ACHN (cell line): ENCODE measurements around the gene GRPR.

Experiments
- DNase-seq: peaks from one replicate; pipeline ENCODE4 v3.0.0-alpha.2; 2015
- in situ Hi-C: cut with HindIII; loops from 2 replicates; pipeline ENCODE4 v1.10.0; 2017; ENCODE audit warnings: low sequenced_read_pairs, low pct_ligation_motif_present, low pct_unique_long_range_greater_than_20kb

GRPR gene

DNA sequence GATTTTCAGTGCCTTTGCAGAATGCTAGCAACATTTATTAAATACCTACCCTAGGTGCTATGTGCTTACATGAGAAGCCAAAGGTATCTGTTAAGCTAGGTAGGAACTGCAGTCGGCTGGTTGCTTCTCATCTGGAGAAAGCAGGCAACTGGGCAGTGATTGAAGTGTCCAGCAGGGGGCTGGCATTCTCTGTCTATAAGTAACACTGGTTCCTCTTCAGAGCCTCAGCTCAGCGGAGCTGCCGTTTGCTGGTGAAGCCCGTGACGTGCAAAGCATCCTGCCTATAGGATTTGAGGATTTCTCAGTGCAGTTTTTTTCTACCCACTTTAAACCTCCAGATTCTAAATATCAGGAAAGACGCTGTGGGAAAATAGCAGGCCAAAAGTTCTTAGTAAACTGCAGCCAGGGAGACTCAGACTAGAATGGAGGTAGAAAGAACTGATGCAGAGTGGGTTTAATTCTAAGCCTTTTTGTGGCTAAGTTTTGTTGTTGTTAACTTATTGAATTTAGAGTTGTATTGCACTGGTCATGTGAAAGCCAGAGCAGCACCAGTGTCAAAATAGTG, at the start of gene GRPR:
Gene GRPR, plus strand, starts transcription at position 344 of the 565 bp plus-strand sequence. CDS start 389 bp downstream, outside the sequence.
- in situ Hi-C loops: no loop called here
- DNase-seq: peak; percentile 79

DNA sequence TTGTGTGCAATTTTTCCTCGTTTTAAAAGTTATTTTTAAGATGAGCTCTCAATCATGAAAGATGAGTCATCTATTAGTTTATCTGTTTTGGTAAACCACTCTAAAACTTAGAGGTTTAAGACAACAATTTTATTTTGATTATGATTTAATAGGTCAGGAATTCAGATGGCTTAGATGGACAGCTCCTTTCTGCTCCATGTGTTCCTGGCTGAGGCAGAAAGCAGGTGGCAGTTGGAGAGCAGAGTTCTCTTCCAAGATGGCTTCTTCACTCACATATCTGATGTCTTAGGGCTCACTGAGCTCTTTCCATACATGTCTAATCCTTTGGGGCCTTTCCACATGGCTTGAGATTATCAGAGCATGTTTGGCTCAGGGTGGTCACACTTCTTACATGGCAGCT, 48.3 kb upstream of the GRPR start:
- in situ Hi-C loops: no loop called here
- DNase-seq: no peak

DNA sequence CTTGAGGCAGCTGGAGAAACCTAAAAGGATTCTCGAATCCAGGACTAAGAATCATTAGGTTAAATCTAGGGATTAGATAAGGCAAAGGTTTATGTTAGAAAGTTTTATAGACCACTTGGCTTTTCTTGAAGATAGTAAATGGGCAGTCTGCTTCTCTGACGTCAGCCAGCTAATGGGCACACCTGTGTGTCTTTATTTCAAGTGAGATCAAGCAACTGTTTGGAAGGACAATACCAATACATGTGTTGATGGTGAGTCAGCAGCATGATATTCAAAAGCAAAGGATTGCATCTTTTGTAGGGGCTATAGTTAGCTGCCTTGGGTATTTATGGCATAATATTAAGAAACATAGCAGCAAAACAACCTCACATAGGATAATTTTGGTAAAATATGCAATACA, 46.5 kb upstream of the GRPR start:
- in situ Hi-C loops: no loop called here
- DNase-seq: no peak

DNA sequence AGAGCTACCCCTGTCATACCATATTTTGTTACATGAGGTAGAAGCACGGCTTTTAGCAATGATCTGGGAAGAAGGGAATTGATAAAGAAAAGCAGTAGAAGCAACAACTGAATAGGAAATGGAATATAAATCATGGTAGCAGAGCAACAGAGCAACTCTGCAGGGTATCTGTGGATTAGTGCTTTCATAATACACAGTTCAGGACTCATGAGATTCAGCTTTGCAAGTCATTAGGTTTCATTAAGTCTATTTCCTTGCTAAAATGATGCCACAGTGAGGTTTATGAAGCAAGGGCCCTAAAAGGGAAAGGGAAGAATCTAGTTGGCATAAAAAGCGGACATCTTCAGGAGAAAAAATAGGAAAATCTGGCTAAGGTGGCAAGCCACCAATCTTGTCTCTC, 45.6 kb upstream of the GRPR start:
- no peak for DNase-seq
- in situ Hi-C loops: no loop called here

DNA sequence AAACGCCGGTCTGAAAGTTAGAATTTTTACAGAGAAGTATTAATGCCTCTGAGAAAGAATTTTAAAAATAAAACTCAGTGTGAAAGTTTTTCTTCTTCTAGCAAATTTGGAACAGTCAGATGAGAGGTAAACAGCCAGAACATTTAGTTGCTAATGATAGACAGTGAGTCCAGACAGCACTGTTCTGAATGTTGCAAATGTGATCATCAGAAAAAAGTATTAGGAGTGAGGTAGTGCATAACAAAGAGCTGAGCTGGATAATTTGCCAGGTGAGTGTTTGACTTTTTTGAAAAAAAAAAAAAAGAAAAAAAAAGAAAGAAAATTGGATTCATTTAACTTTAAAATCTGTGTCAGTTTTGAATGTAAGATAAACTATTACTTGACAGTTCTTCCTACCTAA, 42.0 kb upstream of the GRPR start:
- DNase-seq: no peak
- in situ Hi-C loops: no loop called here

DNA sequence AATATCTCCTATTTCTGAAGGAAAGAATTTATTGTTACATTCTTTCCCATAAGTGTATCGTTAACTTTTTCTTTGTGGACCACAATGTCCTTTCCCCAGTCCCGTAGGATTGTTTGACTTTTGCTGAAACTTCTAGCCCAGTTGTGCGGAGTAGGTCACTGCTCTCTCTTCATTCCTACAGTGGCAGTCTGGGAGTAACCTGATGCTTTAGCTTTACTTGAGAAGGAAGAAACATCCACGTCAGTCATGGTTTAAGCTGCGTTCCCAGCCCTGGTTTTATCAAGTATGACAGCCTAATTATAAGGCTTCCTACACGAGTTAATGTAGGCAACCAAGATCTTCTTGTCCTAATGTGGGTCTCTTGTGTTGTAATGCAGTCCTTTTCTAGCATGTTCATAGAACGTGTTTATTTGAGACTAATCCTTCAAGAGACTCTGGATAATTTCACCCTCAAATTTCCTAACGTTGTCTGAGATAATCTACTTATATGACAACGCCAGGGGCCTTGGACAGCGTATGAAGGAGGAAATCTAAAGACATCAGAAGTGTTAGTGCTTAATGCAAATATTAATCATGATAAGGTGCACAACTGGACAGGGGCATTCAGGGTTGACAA, 40.8 kb upstream of the GRPR start:
- DNase-seq: no peak
- in situ Hi-C loops: no loop called here

DNA sequence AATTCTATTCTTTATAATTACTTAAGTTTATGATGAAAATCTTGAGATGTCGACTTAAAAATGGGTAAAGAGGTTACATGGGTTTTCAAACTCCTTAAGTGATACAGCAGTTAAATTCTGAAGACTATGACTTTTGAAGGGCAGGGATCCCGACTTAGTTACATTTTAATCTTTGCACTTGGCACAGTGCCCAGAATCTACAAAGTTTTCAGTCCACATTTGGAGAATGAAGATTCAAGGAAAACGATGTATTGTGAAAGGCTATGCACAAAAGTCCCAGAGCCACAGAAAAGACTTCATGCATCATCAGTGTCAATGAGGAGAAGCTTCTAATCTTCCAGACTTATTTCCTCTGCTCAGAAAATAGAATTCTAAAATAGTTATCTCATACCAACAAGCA, 36.3 kb upstream of the GRPR start:
- DNase-seq: peak; percentile 10
- in situ Hi-C loops: no loop called here

DNA sequence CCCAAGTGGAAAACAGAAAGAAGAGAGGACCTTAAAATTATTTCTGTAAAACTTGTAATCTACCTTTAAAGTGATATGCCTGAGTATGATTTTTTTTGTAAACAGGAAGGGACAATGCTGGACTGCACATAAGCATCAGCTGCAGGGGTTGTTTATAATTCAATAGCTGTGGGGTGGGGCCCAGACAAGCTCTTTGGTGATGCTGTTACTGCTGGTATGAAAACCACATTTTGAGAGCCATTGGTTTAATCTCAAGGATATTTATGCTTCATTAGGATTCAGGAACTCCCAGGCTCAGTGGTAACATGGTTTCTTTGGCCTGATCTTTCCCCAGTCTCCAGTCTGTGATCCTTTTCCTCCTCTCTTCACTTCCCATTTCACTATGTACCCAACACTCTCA, 34.3 kb upstream of the GRPR start:
- in situ Hi-C loops: no loop called here
- no peak for DNase-seq

DNA sequence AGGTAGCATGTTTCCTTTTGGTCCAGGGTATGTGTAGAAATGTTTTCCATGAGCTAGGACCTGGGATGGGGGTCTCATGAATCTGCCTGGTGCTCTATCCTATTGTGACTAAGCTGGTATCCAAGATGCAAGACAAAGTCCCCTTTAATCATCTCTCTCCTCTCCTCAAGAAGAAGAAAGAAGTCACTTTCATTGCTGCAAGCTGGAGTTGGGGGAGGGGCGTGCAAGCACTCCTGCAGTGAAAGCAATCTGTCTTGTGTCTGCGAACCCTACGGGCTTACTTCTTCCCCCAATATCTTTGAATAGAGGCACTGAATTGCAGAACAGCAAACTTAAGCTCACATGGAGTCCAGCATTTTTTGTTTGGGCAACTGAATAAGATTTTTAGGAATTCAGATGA, 27.2 kb upstream of the GRPR start:
- DNase-seq: no peak
- in situ Hi-C loops: no loop called here

DNA sequence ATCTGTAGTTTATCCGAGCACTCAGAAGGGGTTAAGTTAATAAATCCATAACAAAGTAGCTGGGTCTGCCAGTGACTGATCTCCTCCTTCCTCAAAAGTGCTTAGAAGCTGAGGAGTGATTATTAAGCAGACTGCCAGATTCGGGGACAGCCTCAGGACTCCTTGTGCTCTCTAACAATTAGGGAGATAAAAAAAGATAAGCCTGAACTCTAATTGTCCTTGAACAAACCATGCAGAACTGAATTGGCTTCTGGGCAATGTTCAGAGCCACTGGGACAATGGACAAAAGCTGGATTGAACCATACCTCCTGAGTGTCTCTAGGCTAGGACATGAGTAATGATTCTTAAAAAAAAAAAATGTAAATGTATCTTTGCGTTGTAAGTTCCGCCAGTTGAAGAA, 22.7 kb upstream of the GRPR start:
- DNase-seq: no peak
- in situ Hi-C loops: no loop called here

DNA sequence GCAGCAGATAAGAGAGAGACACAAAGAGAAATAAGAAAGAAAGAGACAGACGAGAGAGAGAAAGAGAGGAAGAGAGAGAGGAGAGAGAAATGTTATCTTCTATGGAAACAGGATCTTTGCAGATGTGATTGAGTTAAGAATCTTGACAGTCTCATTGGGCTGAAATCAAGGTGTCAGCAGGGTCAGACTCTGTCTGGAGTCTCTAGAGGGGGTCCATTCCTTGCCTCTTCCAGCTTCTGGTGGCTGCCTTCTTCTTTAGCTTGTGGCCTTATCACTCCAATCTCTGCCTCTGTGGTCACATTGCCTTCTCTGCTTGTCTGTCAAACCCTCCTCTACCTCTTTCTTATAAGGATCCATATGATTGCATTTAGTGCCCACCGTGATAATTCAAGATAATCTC, 21.8 kb upstream of the GRPR start:
- in situ Hi-C loops: no loop called here
- no peak for DNase-seq

DNA sequence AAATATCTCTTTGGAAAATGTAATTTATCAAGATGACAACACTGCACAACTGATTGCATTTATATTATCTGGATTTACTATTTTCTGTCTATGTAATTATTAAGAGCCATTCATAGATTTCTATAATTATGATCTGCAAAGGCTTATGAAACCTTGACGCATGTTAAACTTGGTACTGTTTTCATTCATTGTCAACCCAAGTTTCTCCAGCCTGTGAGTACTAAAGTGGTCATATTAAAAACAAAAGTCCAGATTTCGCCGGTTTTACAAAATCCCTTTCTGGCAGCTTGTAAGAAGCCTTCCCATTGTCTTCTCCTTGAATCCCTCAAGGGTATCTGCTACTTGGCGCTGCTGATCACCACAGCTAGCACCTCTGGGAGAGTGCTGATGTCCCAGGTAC, 19.7 kb upstream of the GRPR start:
- no peak for DNase-seq
- in situ Hi-C loops: no loop called here

DNA sequence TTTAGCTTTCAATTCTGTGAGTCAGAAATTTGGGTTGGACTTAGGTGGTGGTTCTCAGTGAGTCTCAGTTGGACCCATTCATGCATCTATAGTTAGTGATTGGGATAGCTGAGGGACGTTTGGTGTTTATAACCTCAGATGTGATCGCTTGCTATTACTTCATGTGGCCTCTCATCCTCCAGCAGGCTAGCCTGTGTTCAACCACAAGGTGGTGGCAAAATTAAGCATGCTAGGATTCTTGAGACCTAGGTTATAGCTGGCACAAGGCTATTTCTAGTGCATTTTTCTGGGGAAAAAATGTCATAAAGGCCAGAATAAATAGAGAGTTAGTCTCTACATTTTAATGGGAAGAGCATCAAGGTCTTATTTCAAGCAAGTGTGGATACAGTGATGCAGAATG, 10.9 kb upstream of the GRPR start:
- in situ Hi-C loops: no loop called here
- no peak for DNase-seq

DNA sequence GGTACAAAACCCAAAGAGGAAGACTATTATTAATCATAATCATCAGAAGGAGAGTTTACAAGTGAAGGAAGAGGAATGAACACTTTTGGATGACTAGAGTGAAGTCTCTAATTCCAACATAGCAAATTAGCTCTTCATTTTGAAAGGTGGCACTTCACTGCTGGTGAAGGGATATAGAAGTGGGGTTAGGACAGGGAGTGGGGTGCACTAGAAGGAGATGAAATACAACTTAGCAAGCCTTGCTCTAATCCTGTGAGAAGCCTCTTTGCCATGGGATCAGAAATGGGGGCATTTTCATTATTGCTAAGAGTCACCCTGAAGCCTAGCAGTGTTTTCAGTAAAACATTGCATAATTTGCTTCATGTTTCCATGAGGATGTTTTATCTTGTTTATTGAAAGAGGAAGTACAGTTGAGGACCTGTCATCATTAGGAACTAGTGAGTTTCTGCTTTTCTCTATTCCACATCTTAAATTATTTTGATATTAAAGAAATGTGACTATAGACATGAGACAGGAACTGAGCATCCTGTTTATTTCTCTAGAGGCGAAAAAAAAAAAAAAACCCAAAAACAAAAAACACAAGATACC, 9.3 kb upstream of the GRPR start:
- DNase-seq: no peak
- in situ Hi-C loops: no loop called here

DNA sequence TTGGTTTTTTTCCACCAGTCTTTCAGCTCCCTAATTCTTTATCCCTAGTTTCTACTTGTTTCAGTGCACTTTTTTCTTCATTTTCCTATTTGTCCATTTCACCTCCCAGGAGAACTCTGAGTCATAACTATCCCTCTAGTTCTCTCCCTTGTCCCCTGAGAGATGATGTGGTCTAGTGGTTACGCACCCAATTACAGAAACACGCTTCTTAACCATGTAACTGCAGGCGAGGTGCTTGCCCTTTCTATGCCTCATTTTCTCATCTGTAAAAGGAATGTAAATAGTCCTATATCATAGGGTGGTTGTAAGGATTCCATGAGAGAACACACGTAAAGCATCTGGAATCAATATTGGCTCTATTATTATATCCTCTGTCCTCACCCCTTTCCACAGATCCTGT, 8.8 kb upstream of the GRPR start:
- no peak for DNase-seq
- in situ Hi-C loops: no loop called here

DNA sequence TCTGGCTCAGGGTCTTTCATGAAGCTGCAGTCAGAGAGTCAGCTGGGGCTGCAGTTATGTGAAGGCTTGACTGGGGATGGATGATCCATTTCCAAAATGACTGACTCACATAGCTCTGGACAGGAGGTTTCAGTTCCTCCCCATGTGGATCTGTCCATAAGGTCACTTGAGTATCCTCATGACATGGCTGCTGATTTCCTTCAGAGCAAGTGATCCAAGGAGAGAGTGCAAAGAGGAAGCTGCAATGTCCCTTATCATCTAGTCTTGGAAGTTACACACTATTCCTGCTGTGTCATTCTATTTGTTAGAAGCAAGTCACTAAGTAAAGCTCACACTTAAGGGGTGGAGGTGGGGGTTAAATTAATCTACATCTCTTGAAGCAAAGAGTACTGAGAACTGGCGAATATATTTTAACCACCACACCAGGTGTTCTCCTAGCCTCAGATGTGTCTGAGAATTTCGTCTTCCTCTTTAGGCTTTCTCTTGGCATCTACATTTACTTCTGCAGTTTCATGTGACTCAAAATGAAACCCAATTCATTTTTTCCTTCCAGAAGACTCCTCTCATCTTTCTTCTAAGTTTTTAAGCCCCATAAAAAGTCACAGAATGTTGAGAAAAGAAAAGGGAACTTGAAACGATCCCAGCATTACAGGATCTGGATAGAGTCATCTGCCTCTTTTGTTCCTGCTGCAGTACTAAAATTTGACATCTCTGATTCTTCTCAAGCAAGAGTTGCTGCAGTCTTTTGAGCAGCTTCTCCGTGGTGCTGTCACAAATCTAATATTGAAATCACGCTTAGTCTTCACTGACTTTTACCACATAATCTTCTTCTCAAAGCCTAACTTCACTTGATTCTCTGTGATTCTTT, 3.8 kb upstream of the GRPR start:
- in situ Hi-C loops: no loop called here
- no peak for DNase-seq

DNA sequence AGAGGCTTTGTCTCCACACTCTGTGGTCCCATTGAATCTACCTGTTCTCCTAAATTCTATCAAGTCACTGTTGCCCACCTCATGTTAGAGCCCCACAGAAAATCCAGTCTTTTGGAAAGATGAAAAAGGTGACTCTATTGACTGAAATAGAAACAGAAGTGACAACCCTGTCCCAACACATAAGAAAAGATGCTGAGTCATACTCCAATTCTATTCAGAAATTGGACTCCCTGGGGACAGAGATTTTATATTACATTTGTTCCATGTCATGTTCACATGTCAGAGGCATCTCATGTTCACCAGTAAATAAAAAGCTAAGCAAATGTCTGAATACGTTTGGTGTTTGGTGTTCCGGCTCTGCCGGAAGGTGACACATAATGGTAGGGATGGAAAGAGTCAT, 2.9 kb upstream of the GRPR start:
- in situ Hi-C loops: no loop called here
- DNase-seq: no peak

DNA sequence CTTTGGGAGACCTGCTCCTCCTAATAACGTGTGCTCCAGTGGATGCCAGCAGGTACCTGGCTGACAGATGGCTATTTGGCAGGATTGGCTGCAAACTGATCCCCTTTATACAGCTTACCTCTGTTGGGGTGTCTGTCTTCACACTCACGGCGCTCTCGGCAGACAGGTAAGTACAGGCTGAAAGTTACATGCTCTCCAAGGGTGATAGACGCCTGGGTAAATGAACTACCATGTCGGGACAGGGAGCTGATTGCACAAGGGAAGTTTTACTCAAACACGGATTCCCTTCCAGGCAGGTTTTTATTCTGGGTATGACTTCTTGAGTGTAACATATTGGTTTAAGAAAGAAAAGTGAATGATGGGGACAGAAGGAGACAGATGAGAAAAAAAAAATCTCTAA, 836 bp downstream of the GRPR start:
- no peak for DNase-seq
- in situ Hi-C loops: no loop called here

DNA sequence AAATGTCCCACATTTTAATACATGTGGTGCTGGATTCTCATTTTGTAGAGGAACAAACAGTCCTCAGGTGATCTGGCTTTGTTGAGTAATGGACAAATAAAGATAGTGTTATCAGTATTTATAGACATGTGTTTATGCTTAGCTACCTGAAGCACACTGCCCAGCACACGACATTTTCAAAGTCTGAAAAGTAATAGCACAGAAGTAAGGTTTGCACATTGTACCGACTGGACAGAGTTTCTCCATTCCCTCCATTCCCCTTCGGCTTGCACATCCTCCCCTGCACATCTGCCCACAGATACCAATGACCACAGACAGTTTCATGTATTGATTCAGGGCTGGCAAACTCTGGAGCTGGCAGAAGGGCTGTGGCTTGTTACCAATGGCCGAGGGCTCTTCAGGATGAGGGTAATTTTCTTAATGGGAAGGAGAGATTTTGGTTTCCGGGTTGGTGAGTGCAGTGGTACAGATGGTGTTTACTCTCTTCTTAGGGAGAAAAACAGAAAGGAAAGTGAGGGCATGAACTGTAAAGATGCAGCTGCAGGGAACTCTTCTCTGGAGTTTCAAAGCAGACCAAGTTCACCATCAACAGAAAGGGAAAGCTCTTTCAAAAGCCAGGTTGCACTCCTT, 2.3 kb downstream of the GRPR start:
- no peak for DNase-seq
- in situ Hi-C loops: no loop called here
